ENCODE measurements around the gene STK11.

DNA sequence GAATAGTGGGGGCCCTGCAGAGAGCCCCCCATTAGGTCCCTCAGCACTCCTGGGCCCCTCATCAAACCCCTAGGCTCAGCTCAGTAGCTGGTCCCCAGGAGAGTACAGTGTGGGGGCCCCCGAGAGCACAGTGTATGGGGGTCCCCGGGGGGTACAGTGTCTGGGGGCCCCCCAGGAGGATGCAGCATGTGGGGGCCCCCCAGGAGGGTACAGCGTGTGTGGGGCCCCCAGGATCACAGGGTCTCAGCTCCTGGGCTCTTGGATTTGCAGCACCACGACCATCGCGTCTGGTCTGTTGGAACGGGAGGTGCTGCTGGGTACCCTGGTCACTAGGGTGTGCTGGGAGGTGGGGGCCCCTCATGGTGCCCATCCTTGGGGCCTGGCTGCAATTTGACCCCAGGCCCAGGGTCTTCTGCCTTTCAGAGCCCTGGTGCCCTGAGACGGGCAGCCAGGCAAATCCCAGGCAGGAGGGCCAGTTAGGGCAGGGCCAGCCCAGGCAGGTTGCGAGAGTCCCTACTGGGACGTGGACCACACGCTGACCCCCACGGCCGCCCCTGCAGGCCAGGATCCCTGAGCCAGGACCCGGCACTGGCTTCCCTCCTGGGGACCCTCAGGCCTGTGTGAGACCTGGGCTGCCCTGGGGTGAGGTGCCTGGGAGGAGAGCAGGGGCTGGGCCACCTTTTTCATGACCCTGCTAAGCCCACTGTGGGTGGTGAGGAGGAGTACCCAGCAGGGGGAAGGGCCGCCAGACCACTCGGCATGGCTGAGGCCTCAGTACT, 18.7 kb downstream of the STK11 start:
- TF ChIP-seq POLR2A (IDR thresholded peaks at IDR 0.05) (no peak), POLR2AphosphoS5 (IDR thresholded peaks at IDR 0.05) (no peak)

Measured in gastroesophageal sphincter (tissue), 2 donors.